C4-2B (cell line): ENCODE measurements around the gene GLYATL1B.
"Not testable (repeated sequence)": the region's sequence is repeated elsewhere in the genome, so short reads cannot be mapped to it uniquely, and the experiment has no call there.

Experiments used
- ZFX ChIP-seq: fragments of 450-650 bp; IDR thresholded peaks from 2 replicates; pipeline ENCODE4 v1.6.1; 2017
- TF ChIP-seq, protein P1 (sequence below): fragments of 450-650 bp; conservative IDR thresholded peaks from 2 replicates; pipeline ENCODE4 v1.5.1; 2017; ENCODE audit warnings: mild to moderate bottlenecking

DNA sequence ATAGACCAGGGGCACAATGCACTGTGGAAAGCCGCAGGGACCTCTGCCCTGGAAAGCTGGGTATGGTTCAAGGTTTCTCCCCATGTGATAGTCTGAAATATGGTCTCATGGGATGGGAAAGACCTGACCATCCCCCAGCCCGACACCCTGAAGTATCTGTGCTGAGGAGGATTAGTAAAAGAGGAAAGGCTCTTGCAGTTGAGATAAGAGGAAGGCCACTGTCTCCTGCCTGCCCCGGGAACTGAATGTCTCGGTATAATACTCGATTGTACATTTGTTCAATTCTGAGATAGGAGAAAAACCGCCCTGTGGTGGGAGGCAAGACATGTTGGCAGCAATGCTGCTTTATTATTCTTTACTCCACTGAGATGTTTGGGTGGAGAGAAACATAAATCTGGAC, 50.4 kb downstream of the GLYATL1B start:
- TF ChIP-seq, protein P1, sequence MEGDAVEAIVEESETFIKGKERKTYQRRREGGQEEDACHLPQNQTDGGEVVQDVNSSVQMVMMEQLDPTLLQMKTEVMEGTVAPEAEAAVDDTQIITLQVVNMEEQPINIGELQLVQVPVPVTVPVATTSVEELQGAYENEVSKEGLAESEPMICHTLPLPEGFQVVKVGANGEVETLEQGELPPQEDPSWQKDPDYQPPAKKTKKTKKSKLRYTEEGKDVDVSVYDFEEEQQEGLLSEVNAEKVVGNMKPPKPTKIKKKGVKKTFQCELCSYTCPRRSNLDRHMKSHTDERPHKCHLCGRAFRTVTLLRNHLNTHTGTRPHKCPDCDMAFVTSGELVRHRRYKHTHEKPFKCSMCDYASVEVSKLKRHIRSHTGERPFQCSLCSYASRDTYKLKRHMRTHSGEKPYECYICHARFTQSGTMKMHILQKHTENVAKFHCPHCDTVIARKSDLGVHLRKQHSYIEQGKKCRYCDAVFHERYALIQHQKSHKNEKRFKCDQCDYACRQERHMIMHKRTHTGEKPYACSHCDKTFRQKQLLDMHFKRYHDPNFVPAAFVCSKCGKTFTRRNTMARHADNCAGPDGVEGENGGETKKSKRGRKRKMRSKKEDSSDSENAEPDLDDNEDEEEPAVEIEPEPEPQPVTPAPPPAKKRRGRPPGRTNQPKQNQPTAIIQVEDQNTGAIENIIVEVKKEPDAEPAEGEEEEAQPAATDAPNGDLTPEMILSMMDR = not testable (repeated sequence)
- TF ChIP-seq ZFX = not testable (repeated sequence)
